GM12878 (cell line): ENCODE measurements around the gene N4BP2. TPM values are rescaled to one million over a fixed set of nuclear protein-coding genes. Genes with fewer than 3 reads are reported as not detected.
A peak's percentile ranks its signal among the peaks of the same experiment; 100 is the strongest.

ENCODE experiments used
- BCL11A ChIP-seq: IDR thresholded peaks from 2 replicates; pipeline ENCODE4 v1.6.1; 2011; ENCODE audit warnings: low read depth, low read length
- BCL3 ChIP-seq: IDR thresholded peaks from 2 replicates; pipeline ENCODE4 v1.6.1; 2011; ENCODE audit warnings: borderline replicate concordance, low read depth, mild to moderate bottlenecking, moderate library complexity, low read length; ENCODE audit not compliant: insufficient read depth, poor library complexity, severe bottlenecking
- CREM ChIP-seq: IDR thresholded peaks from 2 replicates; pipeline ENCODE4 v1.6.1; 2014; ENCODE audit warnings: antibody characterized with exemption, low read depth
- HSF1 ChIP-seq: fragments of 150-350 bp; IDR thresholded peaks from 2 replicates; pipeline ENCODE4 v1.6.1; 2014; ENCODE audit warnings: mild to moderate bottlenecking, low read depth, low read length
- MAX ChIP-seq: IDR thresholded peaks from 2 replicates; pipeline ENCODE4 v1.6.1; 2012; ENCODE audit warnings: low read depth, low read length, improper control_type of control experiment
- NFIC ChIP-seq: IDR thresholded peaks from 2 replicates; pipeline ENCODE4 v1.6.1; 2012; ENCODE audit warnings: low read depth, mild to moderate bottlenecking, inconsistent platforms, low read length, moderate library complexity
- NR2C1 ChIP-seq: fragments of 450-650 bp; IDR thresholded peaks from 2 replicates; pipeline ENCODE4 v1.6.1; 2017; ENCODE audit warnings: antibody characterized with exemption, mild to moderate bottlenecking, moderate library complexity
- SPI1 ChIP-seq: IDR thresholded peaks from 2 replicates; pipeline ENCODE4 v1.6.1; 2011; ENCODE audit warnings: low read depth, mild to moderate bottlenecking, low read length, moderate library complexity, borderline replicate concordance; ENCODE audit not compliant: insufficient read depth
- SRF ChIP-seq, 2 experiments: IDR thresholded peaks; 2 replicates each; pipeline ENCODE4 v1.6.1; 2011; ENCODE audit warnings: low read depth in 2 of 2, low read length in 2 of 2, mild to moderate bottlenecking in 1 of 2, moderate library complexity in 1 of 2
- TCF7 ChIP-seq: IDR thresholded peaks from 2 replicates; pipeline ENCODE4 v1.6.1; 2014; ENCODE audit warnings: antibody characterized with exemption, borderline replicate concordance
- YBX1 ChIP-seq: fragments of 450-650 bp; IDR thresholded peaks from 2 replicates; pipeline ENCODE4 v1.6.1; 2016; ENCODE audit warnings: antibody characterized with exemption
- ZNF217 ChIP-seq: fragments of 450-650 bp; IDR thresholded peaks from 2 replicates; pipeline ENCODE4 v1.6.1; 2017; ENCODE audit warnings: antibody characterized with exemption, mild to moderate bottlenecking
- ZNF687 ChIP-seq: fragments of 450-650 bp; IDR thresholded peaks from 2 replicates; pipeline ENCODE4 v1.6.1; 2017; ENCODE audit warnings: mild to moderate bottlenecking, moderate library complexity
- polyA plus RNA-seq, 11 experiments: library from polyadenylated mRNA; depleted of rRNA in 4 of 11; unstranded in 6 of 11; stranded (reverse) in 5 of 11; fragments of >200 nt; fragmentation: Nextera tagmentation in 4 of 11; fragmentation: Illumina TruSeq in 1 of 11; extraction: Ambion mirVana in 4 of 11; extraction: Trizol in 1 of 11; gene quantifications; 1 replicate in 1 of 11; 2 replicates in 10 of 11; pipeline versions ENCODE4 v1.2.1 to v1.2.3, GENCODE V29; 2011 to 2016; ENCODE audit warnings: inconsistent platforms in 2 of 11, missing spikeins in 2 of 11, low read depth in 1 of 11
- total RNA-seq, 4 experiments: library from RNA; depleted of rRNA in 3 of 4; stranded (reverse); fragments of >200 nt in 3 of 4; fragmentation: Illumina TruSeq in 1 of 4; extraction: Trizol in 1 of 4; gene quantifications; 2 replicates each; pipeline versions ENCODE4 v1.2.1 to v1.2.3, GENCODE V29; 2013 to 2021
- TF ChIP-seq, protein P1 (sequence below): fragments of 450-650 bp; IDR thresholded peaks from 2 replicates; pipeline ENCODE4 v1.6.1; 2018; ENCODE audit warnings: mild to moderate bottlenecking, low read depth, moderate library complexity; ENCODE audit not compliant: partially characterized antibody
- TF ChIP-seq, protein P2 (sequence below): IDR thresholded peaks from 2 replicates; pipeline ENCODE4 v1.6.1; 2011; ENCODE audit warnings: low read depth, low read length, improper control_type of control experiment, borderline replicate concordance

N4BP2 gene
- total and polyA plus RNA-seq, 10 of the 15 experiments (the other 5 are each of a cell fraction or from before 2014, with no cell fraction given) = 2.3 to 18.7 (median 10.0) TPM

DNA sequence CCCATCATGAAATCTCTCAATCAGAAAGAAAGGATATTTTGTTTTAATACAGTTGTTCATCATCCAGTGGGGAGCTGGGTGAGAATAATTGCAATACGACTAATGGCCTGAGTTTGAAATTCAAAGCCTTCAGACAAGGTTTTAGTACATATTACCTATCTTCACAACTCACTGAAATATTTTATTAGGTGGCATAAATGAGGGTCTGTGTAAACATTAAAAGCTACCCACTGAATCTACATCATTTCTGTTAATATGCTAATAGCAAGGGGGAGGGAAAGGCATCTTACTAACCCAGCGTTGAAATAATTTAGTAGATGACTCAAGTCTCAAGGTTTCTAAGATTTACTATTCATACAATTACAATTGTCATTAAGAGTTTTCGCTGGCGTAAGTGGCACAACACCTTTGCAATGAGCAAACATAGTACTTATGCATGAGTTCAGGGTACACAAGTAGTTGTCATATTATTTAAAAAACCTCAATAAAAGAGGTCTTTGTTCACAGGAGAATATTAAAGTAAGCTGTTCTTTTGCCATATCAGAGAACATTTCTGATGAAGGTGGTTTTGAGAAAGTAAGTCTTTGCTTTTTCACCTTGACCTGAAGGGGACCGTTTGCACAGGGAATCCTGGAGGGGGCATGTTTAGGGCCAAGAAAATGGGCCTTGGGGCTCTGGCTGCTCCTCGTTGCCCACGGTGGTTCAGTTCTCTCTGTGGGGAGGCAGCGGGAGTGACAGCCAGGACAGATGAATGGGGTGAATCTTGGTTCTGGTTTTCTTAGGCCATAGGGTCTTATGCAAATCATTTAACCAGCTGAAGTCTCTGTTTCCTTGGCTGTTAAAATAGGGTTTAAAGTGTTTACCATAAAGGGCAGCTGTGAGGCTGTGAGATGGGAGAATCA lies 135.7 kb downstream of the N4BP2 start (continued):
- TF ChIP-seq ZNF687 = peak; percentile 79
- no peak for TF ChIP-seq TCF7
- TF ChIP-seq SRF (IDR thresholded peaks at IDR 0.05; ENCODE audit: low read depth in 2 of 2, low read length in 2 of 2) = no peak
- TF ChIP-seq YBX1 = no peak
- TF ChIP-seq MAX = 0 out of 2 replicates have a peak, but pooled peaks have one; percentile 18
- no peak for TF ChIP-seq NR2C1
- TF ChIP-seq HSF1 = no peak
- TF ChIP-seq NFIC = no peak
- no peak for TF ChIP-seq BCL11A
- TF ChIP-seq, protein P1, sequence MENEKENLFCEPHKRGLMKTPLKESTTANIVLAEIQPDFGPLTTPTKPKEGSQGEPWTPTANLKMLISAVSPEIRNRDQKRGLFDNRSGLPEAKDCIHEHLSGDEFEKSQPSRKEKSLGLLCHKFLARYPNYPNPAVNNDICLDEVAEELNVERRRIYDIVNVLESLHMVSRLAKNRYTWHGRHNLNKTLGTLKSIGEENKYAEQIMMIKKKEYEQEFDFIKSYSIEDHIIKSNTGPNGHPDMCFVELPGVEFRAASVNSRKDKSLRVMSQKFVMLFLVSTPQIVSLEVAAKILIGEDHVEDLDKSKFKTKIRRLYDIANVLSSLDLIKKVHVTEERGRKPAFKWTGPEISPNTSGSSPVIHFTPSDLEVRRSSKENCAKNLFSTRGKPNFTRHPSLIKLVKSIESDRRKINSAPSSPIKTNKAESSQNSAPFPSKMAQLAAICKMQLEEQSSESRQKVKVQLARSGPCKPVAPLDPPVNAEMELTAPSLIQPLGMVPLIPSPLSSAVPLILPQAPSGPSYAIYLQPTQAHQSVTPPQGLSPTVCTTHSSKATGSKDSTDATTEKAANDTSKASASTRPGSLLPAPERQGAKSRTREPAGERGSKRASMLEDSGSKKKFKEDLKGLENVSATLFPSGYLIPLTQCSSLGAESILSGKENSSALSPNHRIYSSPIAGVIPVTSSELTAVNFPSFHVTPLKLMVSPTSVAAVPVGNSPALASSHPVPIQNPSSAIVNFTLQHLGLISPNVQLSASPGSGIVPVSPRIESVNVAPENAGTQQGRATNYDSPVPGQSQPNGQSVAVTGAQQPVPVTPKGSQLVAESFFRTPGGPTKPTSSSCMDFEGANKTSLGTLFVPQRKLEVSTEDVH = no peak
- TF ChIP-seq CREM = no peak
- TF ChIP-seq BCL3 = peak; percentile 42
- TF ChIP-seq SPI1 = no peak
- no peak for TF ChIP-seq ZNF217
- TF ChIP-seq, protein P2, sequence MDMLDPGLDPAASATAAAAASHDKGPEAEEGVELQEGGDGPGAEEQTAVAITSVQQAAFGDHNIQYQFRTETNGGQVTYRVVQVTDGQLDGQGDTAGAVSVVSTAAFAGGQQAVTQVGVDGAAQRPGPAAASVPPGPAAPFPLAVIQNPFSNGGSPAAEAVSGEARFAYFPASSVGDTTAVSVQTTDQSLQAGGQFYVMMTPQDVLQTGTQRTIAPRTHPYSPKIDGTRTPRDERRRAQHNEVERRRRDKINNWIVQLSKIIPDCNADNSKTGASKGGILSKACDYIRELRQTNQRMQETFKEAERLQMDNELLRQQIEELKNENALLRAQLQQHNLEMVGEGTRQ = no peak
